NCI-H1417 (cell line): Measurements from ENCODE around the gene CAV1.
A peak's percentile ranks its signal among the peaks of the same experiment; 100 is the strongest.

Experiments
- DNase-seq, 3 experiments: peaks; one replicate each; lab custom pipeline; 2025; lab: John Stamatoyannopoulos, UW

Gene CAV1

DNA sequence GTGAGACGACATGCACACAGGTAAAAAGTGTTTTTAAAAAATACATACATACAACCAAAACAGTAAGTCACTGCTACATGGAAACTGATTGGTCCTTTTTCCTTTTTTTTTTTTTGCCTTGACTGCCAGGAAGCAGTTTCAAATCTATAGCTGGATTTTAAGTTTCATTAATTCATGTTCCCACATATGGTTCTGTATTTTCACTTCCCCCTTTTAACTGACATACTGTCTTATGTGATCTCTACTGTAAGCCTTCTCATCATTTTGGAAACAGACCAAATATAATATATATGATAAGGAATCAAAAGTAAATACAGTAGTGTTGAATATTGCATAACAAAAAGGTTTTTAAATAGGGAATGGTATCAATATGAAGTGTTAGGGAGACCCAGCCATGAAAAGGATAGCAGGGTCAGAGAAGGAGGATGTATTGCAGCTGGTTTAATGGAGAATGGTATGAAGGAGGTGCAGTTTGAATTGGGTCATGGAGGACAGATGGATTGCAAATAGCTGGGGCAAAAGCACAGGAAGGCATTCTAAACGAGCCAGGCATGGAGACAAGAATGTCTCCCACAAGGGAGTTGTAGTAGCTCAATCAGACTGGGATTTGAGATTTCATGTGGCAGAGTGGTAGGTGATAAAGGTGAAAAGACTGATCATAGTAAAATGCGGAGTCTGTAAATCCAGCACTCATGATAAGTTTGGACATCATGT is 5.4 kb downstream of the CAV1 start:
- no peak for DNase-seq

DNA sequence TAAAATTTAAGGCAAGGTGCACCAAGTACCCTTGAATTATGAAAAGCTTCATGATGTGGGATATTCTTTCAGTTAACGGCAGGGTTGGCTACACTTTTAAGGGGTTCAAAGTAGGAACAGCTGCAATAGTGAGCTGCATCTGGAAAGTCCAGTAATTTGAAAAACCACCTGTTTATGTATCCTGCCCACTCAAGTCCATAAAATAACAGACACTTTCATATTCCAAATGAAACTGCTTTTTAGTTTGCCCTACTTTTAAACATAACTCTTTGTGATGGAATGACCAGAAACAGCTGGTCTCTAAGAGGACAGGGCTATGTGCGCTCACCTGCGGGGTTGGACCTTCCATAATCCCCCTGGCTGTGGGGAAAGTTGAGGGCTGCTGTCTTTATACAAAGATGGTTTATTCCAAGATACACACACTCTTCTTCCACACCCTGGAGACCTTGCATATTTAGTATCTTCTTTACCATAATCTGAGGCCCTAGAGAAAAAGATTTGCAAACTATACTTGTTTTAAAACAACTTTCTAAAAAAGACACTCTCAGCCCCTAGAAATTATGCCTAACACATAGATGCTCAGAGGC is 7.4 kb downstream of the CAV1 start:
- no peak for DNase-seq

DNA sequence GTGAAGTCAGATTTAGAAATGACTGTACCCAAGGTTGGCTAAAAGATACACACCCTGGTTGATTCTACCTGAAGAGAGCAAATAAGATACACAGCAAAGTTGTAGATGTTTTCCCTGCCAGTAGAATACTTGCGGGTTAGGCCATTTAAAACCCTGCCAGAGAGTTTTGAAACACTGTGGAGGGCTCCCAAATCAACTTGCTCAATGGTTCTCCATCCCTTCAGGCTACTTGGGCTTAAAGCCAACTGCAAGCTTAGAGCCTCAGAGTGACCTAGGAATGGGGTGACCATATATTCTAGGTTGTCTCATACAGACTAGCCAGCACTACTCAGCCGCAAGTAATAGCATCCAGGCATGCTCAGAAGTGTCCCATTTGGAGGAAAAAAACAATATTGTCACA is 10.0 kb downstream of the CAV1 start:
- no peak for DNase-seq

DNA sequence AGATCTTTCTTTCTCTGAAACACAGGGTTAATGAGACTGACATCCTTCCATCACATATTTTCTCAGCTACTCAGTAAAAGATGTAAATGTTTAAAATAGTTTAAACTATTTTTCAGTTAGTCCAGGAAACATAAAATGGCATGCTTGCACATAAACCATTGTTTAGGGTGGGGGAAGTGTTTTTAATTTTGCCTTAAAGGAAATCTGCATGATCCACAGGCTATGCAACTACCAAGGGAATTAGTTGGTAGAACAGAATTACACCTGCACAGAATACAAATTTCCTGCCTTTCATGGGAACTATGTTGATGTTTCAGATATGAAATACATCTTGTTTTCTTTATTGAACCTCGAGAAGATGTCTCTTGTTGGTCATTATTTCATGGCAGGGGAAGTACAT is 10.6 kb downstream of the CAV1 start:
- no peak for DNase-seq

DNA sequence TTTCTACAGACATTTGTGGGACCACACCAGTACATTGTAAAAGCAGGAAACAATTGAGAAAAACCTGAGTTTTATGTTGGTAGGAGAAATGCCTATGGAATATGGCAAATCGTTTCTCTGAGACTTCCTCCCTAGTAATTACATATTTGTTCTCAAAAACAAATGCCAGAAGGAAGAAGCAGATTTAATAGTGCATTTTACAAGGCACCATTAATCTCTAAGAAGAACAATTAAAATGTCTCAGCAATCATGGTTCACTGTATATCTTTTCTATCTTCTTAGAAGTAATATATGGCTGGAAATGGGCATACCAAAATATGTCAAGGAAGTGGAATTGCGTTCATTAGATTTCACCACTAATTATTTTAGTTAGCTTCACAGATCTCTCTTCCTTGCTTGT is 13.3 kb downstream of the CAV1 start:
- no peak for DNase-seq

DNA sequence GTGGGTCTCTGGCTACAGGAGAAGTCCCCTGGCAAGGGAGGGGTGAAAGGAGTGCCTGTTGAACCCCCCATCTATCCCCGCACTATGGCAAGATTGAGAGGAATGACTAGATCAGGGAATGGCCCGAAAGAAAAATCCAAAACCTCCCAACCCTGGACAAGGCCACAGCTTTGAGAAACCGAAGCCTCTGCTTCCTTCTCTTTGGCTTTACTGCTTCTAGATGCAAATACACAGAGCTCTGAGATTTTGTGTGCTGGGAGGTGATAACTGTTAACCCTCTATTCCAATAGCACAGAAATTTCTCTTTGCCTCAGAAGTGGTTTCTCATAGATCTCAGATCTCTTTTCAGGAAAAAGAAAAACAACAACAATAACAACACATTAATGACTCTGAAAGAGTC is 15.0 kb downstream of the CAV1 start:
- no peak for DNase-seq

DNA sequence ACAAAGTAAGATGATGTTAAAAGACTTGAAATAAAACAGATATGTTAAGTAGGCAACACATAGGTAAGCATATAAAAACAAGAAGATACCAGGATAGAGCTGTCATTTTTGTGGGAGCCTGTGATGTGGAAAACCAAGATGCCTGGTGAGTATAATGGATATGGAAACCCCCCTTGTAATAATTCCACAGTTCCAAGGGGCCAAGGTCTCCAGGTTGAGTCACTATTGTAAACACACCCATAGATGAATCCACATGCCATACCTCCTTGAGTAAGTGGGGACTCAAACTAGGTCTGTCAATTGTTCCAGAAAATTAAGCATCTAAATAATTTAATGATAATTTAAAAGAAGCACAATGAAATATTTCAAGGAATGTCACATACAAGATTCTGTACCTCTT is 15.9 kb downstream of the CAV1 start:
- no peak for DNase-seq

DNA sequence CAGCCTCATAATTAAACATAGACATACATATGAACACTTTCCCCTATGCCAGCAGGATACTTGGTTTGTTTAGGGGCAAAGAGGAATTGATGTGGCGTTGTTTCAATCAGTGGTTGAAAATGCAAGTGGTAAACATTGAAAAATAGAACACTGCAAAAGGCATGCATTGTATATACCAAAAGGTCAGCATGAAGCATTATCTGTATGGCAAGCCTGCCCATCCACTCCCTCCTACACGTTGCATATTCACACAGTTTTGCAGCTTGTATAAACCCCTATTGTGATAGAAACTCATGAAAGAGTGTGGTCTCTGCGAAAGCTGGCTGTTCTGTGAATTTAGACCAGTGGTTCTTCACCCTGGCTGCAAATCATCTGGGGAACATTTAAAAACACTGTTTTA is 17.1 kb downstream of the CAV1 start:
- no peak for DNase-seq

DNA sequence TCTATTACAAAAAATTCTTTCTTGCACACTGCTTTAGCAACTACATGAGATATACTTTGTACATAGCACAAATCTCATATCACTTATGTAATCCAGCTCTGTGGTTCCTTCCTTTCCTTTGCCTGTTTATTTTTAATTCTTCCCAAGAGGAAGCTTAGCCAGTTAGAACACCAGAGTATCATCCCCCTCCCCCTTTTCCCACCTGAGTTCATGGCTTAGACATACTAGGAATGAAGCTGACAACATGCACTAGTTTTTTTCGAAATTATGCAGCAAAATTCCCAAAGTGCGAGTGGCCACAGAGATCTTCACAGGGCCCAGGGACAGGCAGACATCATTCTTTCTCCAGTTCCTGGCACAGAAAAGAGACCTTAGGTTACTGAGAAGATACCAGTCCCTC is 17.8 kb downstream of the CAV1 start:
- no peak for DNase-seq

DNA sequence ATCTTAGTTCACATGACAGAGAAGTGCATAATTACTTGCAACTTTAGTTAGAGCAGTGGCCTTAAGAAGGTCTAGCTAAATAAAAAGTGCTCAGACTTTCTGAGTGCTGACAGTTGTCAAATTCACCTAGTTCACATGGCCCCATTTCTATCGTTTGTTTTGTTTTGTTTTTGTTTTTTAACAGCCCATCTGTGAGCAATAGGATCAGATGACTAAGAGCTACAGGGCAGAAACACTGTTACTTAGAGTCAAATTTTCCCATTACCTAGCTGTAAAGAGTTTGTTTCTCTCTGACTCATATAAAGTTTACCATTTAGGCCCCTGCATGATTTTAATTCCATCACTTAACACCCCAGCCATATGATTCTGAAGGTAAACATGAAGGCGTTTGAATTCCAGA is 18.8 kb downstream of the CAV1 start:
- DNase-seq: no peak

DNA sequence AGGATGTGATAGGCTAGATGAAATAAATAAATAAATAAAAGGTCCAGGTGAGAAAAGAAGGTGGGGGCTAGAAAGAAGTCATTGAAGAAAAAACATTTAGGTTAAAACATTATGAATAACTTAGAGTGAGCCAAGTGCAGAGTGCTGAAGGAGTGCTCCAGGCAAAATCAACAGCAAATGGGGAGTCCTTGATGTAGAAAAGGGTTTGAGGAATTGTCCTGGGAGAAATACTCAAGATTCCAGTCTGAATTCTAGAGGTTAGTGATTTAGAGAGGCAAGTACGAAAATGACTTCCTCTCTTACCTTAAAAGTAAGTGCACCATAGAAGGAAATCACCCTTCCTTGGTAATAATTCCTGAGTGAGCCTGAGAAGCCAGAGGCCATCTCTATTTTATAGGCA is 19.7 kb downstream of the CAV1 start:
- DNase-seq: no peak

DNA sequence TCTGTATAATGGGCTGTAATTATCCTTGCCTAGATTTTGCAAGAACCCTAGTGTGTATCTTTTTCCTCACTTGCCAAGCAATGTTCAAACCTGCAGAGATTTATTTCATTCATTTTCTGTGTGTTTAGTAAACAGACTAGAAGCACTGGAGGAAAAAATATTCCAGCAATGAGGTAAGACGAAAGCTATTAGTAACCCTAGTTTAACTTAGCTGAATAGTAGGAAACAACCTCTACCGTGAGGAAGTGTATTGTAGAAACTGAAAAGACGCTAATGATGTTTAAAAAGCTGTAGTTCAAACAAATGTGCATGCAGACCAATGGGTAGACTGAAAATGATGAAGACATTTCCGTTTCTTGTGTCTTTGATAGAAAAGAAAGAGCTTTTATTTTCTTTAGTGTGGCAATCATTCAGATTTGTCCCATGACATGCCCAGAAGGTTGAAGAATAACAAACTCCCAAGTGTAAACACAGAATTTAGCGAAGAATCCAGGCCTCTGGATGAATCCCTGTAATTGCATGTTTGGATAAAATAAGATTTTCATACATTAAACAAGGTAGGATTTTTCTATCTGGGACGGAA is 20.7 kb downstream of the CAV1 start:
- DNase-seq: no peak

DNA sequence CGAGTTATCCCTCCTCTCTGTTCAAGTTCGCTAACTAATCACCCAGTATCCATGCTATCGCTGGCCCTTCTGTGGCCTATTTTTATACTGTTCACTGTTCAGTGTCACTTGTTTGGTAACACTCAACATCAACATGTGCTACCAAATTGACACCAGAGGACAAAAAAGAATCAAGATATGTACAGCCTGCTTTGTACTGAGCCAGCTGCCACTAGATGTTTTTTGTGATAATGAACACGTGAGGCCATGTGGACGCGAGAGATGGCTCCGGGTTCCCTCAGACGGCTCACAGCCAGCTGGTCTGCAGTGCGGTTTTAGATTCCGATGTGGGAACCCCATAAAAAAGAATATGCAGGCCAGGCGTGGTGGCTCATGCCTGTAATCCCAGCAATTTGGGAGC is 21.2 kb downstream of the CAV1 start:
- DNase-seq: no peak

DNA sequence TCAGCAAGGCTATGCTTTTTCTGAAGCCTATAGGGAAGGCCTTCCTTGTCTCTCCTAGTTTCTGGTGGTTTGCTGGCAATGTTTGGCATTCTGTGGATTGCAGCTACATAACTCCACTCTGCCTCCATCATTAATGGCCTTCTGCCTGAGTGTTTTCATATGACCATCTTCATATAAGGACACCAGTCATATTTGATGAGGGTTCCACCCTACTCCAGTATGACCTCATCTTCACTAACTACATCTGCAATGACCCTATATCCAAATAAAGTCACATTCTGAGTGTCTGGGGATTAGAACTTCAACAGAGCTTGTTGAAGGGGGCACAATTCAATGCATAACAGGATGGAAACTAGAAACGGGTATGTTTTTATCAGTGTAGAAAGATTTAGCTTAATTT is 22.1 kb downstream of the CAV1 start:
- DNase-seq: no peak

DNA sequence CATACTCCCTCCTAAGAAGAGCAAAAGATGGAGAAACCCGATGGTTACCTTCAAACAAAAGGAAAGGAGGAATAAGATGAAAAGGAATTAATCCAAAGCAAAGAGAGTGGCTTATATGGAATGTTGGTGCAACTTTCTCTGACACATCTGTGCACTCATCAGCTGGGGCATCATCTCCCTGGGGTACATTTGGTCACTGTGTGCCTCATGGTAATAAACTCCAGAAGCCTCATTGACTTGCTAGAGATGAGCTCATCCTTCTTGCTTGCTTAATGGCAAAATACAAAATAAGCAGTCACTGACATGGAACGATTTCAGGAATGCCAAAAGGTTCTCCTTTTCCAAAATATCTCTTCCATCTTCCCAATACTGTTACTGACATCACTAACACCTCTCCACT is 22.5 kb downstream of the CAV1 start:
- no peak for DNase-seq

DNA sequence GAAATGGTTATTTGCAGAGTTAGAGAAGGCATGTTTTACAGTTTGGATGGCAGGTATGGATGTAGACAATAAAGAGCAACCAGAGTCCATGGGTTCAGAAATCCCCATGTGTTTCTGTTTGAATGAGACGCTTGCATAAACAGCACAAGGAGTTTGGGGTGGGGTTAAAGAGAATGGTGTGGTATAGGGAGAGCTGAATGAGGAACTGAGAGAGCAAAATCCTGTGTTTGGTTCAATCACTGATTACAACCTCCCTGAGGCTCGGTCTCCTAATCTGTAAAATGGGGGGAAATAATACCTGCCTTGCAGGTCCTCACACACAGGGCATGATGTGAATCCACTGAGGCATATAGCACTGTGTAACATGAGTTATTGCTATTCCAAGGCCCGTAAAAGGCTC is 23.7 kb downstream of the CAV1 start:
- DNase-seq: no peak

DNA sequence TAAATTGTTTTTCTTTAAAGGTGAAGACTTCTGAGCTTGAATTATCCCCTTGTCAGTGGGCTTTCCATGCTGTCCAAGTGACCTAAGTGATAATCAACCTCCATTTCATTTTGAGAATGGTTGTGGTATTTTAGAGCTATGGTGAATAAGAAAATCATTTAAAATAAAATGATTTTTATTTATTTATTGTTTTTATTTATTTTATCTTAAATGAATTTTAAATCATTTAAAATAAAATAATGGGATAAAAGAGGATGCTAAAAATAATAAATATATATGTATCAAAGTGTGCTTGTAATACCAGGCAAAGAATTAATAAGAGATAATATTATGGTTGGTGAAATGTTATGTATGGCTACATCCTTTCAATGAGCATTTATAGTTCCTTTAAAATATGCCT is 24.5 kb downstream of the CAV1 start:
- DNase-seq: no peak

DNA sequence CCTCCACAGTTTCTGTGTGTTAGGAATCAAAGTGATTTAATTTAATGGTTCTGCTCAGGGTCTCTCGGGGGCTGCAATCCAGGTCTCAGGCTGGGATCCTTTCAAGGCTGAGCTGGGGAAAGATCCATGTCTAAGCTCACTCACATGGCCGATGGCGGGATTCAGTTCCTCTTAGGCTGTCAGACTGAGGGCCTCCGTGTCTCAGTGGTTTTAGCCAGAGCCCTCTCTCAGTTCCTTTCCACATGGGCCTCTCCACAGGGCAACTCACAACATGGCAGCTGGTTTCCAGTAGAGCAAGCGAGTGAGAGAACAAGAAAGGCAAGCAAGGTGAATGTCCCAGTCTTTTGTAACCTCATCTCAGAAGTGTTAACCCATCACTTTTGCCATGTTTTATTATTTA is 26.9 kb downstream of the CAV1 start:
- no peak for DNase-seq

DNA sequence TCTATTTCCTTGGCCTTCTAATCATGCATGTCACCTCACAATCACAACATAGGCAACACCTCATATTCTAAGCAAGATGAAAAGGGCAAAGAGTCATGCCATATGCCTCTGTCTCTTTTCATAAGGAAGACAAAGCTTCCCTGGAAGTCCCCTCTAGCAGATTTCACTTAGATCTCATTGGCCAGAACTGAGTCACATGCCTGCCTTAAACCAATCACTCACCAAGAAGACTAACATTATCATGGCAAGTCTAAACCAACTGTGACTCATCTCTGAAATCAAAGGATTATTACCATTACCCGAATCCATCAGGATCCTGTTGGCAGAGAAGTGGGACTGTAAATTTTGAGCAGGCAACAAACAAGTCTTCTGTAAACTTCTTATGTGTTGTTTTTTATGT is 27.8 kb downstream of the CAV1 start:
- DNase-seq: no peak

DNA sequence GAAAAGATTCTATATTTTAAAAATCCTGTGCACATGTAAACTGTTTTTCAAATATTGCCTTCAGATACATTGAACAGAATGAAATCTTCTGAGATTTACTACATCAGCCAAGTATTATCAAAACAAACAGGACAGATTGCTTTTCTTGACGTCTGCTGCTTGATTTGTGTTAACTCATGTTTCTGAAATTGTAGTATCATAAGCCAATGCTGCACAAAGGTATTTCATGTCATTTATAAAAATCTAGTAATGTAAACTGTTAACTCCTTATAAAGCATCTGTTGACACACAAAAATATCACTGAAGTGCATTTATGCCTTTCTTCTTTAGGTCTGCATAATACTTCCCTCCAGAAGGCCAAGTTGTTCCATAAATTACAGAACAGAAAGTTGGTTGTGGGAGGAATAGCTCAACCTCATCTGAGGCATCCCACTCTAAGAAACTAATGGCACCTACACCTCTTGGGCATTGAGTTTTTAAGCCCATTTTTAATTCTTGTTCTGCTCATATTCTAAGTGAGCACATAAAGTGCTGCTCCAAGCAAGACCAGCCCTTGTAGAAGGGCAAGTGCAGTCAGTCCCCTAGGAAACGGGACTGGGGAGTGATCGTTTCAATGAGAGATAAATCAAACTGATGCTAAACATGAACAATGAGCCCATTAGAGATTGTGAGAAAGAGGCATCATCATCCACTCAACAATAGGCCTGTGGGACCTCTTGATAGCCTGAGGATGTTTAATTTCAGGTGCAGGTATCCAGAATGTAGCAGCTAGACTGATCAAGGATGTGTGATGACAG is 28.5 kb downstream of the CAV1 start:
- peak in 2 of 3 experiments; percentile 27 to 58 for DNase-seq

DNA sequence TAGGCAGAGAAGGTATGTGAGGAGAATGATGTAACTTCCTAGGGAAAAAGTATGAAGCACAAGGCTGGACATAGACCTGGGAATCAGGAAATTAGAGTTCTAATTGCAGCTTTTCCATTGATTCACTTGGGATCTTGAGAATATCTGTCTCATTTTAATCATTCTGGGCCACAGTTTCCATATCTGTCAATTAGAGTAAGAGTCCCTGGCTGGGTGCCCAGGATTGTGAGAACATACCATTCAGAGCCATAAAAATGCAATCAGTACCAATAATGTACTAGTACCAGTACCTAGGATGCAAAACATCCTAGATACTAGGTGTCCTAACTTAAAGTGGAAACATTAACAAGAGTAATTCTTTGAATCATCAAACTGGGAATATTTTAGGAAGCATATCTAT is 29.6 kb downstream of the CAV1 start:
- DNase-seq: peak in 1 of 3 experiments; percentile 26

DNA sequence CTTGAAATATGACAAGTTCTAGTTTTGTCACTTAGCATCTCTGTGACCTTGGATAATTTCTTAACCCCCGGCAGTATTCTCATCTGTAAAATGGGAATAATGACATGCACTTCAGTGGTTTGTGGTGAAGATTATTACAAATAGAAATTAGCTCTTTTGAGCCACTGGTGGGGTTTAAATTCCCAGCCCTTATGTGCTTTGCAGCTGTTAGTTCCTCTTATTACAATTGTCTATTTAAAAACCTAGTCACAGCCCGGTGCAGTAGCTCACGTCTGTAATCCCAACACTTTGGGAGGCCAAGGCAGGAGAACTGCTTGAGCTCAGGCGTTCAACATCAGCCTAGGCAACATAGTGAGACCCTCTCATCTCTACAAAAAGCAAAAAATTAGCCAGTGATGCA is 30.1 kb downstream of the CAV1 start:
- no peak for DNase-seq

DNA sequence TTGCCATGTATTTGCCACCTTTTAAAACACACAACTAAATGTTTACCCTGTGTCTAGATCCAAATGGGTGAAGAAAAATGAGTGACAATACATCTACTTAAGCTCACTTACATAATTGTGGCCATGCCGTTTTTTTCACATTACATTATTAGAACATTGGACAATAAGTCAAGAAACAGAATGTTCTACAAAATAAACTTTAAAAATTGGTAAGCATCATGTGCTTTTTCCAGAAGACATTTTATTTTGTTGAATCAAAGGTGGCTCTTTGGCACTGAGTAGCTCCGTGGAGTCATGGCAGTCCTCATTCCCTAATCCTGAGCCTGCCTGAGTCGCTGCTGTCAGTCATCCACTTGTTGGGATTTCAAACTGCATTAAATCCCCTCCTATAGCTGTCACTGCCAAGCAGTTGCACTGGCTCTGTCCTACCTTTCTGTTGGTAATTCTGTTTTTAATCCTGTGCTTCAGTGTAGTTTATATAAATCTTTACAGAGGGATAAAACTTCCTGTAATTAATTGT is 32.3 kb downstream of the CAV1 start:
- DNase-seq: no peak
